ENCODE measurements around the gene RXRB. TPM values are rescaled to one million over a fixed set of nuclear protein-coding genes. Genes with fewer than 3 reads are reported as not detected.

The RXRB gene
- total RNA-seq, 2 experiments from 2014 or later: 42.9 to 45.0 TPM

GRCh38 chr6:33171880-33172687, 28.4 kb downstream of the RXRB start:
- no peak overlapping the region for H3K27ac ChIP-seq (ENCODE audit: low read depth in 1 of 2, low read length in 2 of 2)
- no peaks in the 10 kb centered on the region for H3K9me3 ChIP-seq (ENCODE audit: control insufficient read depth in 1 of 2, insufficient read depth in 1 of 2, low read length in 2 of 2)
- H3K4me3 ChIP-seq (ENCODE audit: low read length): no peak overlapping the region
- H3K27ac Mint-ChIP-seq: no peak overlapping the region
- TF ChIP-seq CTCF (IDR thresholded peaks at IDR 0.05): no peak
- ChIA-PET CTCF (no interaction called here), POLR2A (interaction anchor here (1.1 kb wide), 1 partner anchor 201 kb away, joined by 3 read pairs; no protein-coding TSS in a partner anchor)
- H3K4me1 ChIP-seq (ENCODE audit: insufficient read depth, low read length): no peaks in the 10 kb centered on the region
- DNase-seq (no peak), ATAC-seq (ENCODE audit: poor library complexity) (no peak)
- H3K36me3 ChIP-seq (ENCODE audit: insufficient read depth, low read length): no peaks in the 10 kb centered on the region
- peaks cover 0 to 3% of the 10 kb centered on the region in 2 experiments for H3K27me3 ChIP-seq (ENCODE audit: control insufficient read depth in 1 of 2, insufficient read depth in 2 of 2, low read length in 2 of 2)
- H3K36me3 Mint-ChIP-seq (ENCODE audit: low read depth): no peaks in the 10 kb centered on the region
- intact Hi-C loops (cut with DNase I, micrococcal nuclease): no loop called here
- no peaks in the 10 kb centered on the region for H3K9me3 Mint-ChIP-seq
- H3K27me3 Mint-ChIP-seq: peaks cover 11% of the 10 kb centered on the region
- no peaks in the 10 kb centered on the region for H3K4me1 Mint-ChIP-seq (ENCODE audit: low read depth)
- H3K4me3 Mint-ChIP-seq: no peak overlapping the region

- Histone ChIP-seq H3K9me3 (ENCODE audit: control insufficient read depth in 1 of 2, insufficient read depth in 1 of 2, low read length in 2 of 2) (no peaks in the 10 kb centered on the region), H3K4me1 (ENCODE audit: insufficient read depth, low read length) (no peaks in the 10 kb centered on the region), H3K27ac (ENCODE audit: low read depth in 1 of 2, low read length in 2 of 2) (no peak overlapping the region), H3K36me3 (ENCODE audit: insufficient read depth, low read length) (no peaks in the 10 kb centered on the region), H3K27me3 (ENCODE audit: control insufficient read depth in 1 of 2, insufficient read depth in 2 of 2, low read length in 2 of 2) (peaks cover 0 to 3% of the 10 kb centered on the region in 2 experiments), H3K4me3 (ENCODE audit: low read length) (no peak overlapping the region)
- H3K27ac Mint-ChIP-seq: no peak overlapping the region
- ChIA-PET CTCF (no interaction called here), POLR2A (interaction anchor here (1.1 kb wide), 1 partner anchor 200 kb away, joined by 3 read pairs; no protein-coding TSS in a partner anchor)
- H3K9me3 Mint-ChIP-seq: no peaks in the 10 kb centered on the region
- H3K27me3 Mint-ChIP-seq: peaks cover 11% of the 10 kb centered on the region
- H3K4me1 Mint-ChIP-seq (ENCODE audit: low read depth): no peaks in the 10 kb centered on the region
- H3K4me3 Mint-ChIP-seq: no peak overlapping the region
- no peaks in the 10 kb centered on the region for H3K36me3 Mint-ChIP-seq (ENCODE audit: low read depth)
- intact Hi-C loops (cut with DNase I, micrococcal nuclease): no loop called here
- DNase-seq: no peak
- no peak for TF ChIP-seq CTCF (IDR thresholded peaks at IDR 0.05)
- no peak for ATAC-seq (ENCODE audit: poor library complexity)
These were observed 29.2 kb downstream of the RXRB start for GRCh38 chr6:33171016-33171879.

- Mint-ChIP-seq H3K36me3 (ENCODE audit: low read depth) (no peaks in the 10 kb centered on the region), H3K9me3 (no peaks in the 10 kb centered on the region), H3K27me3 (peaks cover 9% of the 10 kb centered on the region), H3K4me1 (ENCODE audit: low read depth) (no peaks in the 10 kb centered on the region), H3K4me3 (no peak overlapping the region), H3K27ac (no peak overlapping the region)
- Histone ChIP-seq H3K27me3 (ENCODE audit: control insufficient read depth in 1 of 2, insufficient read depth in 2 of 2, low read length in 2 of 2) (peaks cover 0 to 3% of the 10 kb centered on the region in 2 experiments), H3K27ac (ENCODE audit: low read depth in 1 of 2, low read length in 2 of 2) (no peak overlapping the region), H3K4me1 (ENCODE audit: insufficient read depth, low read length) (no peaks in the 10 kb centered on the region), H3K4me3 (ENCODE audit: low read length) (no peak overlapping the region), H3K36me3 (ENCODE audit: insufficient read depth, low read length) (no peaks in the 10 kb centered on the region), H3K9me3 (ENCODE audit: control insufficient read depth in 1 of 2, insufficient read depth in 1 of 2, low read length in 2 of 2) (no peaks in the 10 kb centered on the region)
- ATAC-seq (ENCODE audit: poor library complexity): no peak
- no peak for TF ChIP-seq CTCF (IDR thresholded peaks at IDR 0.05)
- CTCF ChIA-PET: no interaction called here
- POLR2A ChIA-PET: no interaction called here
- DNase-seq: no peak
- intact Hi-C loops (cut with DNase I, micrococcal nuclease): no loop called here
These were observed 30.1 kb downstream of the RXRB start for GRCh38 chr6:33170176-33171015.
